A673 (cell line): Measurements from ENCODE around the gene CDON.
A peak's percentile ranks its signal among the peaks of the same experiment; 100 is the strongest.

Experiments
- CTCF ChIP-seq: fragments of 300-800, 200-600 bp; sonication (generic); conservative IDR thresholded peaks from 2 replicates; pipeline ENCODE4 v1.5.1; 2017; ENCODE audit warnings: low read depth, mild to moderate bottlenecking, antibody characterized with exemption, low read length, moderate library complexity, mixed read lengths
- EZH2 ChIP-seq: fragments of 200-600 bp; sonication (generic); IDR thresholded peaks from 2 replicates; pipeline ENCODE4 v1.6.1; 2017; ENCODE audit warnings: borderline replicate concordance, low read depth, mild to moderate bottlenecking, mixed read lengths, antibody characterized with exemption, low read length; ENCODE audit not compliant: poor library complexity, severe bottlenecking

GRCh38 chr11:125935056-125935455 is 127.6 kb downstream of the CDON start:
- no peak for TF ChIP-seq EZH2
- peak; percentile 33; the same call in 1 of the 2 replicates for TF ChIP-seq CTCF
